Right ventricle myocardium inferior (tissue), 1 donor: Measurements from ENCODE around the gene LGR4. TPM values are rescaled to one million over a fixed set of nuclear protein-coding genes. Genes with fewer than 3 reads are reported as not detected.
A peak's percentile ranks its signal among the peaks of the same experiment; 100 is the strongest.

Source experiments
- ATAC-seq: fragments of 200-7000 bp; cut with Tn5 transposase; one replicate; pipeline ENCODE4 v1.9.1; 2020; ENCODE audit warnings: mild to moderate bottlenecking, moderate library complexity
- DNase-seq: peaks from one replicate; pipeline ENCODE4 v3.0.0; 2021; ENCODE audit errors: missing footprints
- intact Hi-C: fragments of 100-400 bp; cut with DNase I; formaldehyde crosslinking; loops from one replicate; pipeline ENCODE4 v1.11.0; 2022
- total RNA-seq: library from RNA; stranded (reverse); fragmentation: NEBNext Ultra II Directional; extraction: Animal tissue kit (Norgen Biotek cat#: 25700); gene quantifications from one replicate; pipeline ENCODE4 v1.2.1, GENCODE V29; 2021
- donor health status: DM: no; HTN: yes; CAD: no; lungs with severe emphysema.

Gene LGR4
- total RNA-seq, 1 donor from 2014 or later = 32.7 TPM

- ATAC-seq (no peak), DNase-seq (no peak)
- intact Hi-C loops = no loop called here
Measured at GRCh38 chr11:27373856-27374602, 98.6 kb downstream of the LGR4 start.

GRCh38 chr11:27373392-27373791 lies 99.2 kb downstream of the LGR4 start:
- DNase-seq (no peak), ATAC-seq (no peak)
- intact Hi-C loops = no loop called here

GRCh38 chr11:27372164-27372563 lies 100.4 kb downstream of the LGR4 start:
- intact Hi-C loops = no loop called here
- ATAC-seq = no peak

GRCh38 chr11:27371489-27371888 lies 101.1 kb downstream of the LGR4 start:
- no peak for DNase-seq
- no peak for ATAC-seq
- intact Hi-C loops = no loop called here

More at GRCh38 chr11:27372164-27372563, 100.4 kb downstream of the LGR4 start:
- DNase-seq = no peak

- ATAC-seq (no peak), DNase-seq (no peak)
- intact Hi-C loops = no loop called here
Measured at GRCh38 chr11:27370374-27370773, 102.2 kb downstream of the LGR4 start.

GRCh38 chr11:27367881-27368280 lies 104.7 kb downstream of the LGR4 start:
- intact Hi-C loops = no loop called here
- DNase-seq = no peak
- ATAC-seq = no peak

GRCh38 chr11:27363576-27364117 lies 108.9 kb downstream of the LGR4 start:
- DNase-seq (no peak), ATAC-seq (no peak)
- intact Hi-C loops = loop anchor here (5.0 kb wide), 1 partner anchor 109 kb away; the partner anchor contains the start of gene LGR4

- peak; percentile 96 for DNase-seq
- peak; percentile 98 for ATAC-seq
- intact Hi-C loops = loop anchor here (5.0 kb wide), 1 partner anchor 109 kb away; the partner anchor contains the start of gene LGR4
Measured at GRCh38 chr11:27362749-27363575, 109.6 kb downstream of the LGR4 start, which contains the start of gene CCDC34. TSS of gene CCDC34 (minus strand) at chr11:27363215. CDS start at chr11:27363194, 21 bp downstream.

- intact Hi-C loops = loop anchor here (5.0 kb wide), 1 partner anchor 110 kb away; the partner anchor contains the start of gene LGR4
- ATAC-seq (no peak), DNase-seq (no peak)
Measured at GRCh38 chr11:27361649-27362431, 110.8 kb downstream of the LGR4 start.

- DNase-seq = no peak
- ATAC-seq = no peak
- intact Hi-C loops = loop anchor here (10.0 kb wide), 1 partner anchor 173 kb away; no protein-coding TSS in a partner anchor
Measured at GRCh38 chr11:27358296-27358695, 114.3 kb downstream of the LGR4 start.

GRCh38 chr11:27357250-27357649 lies 115.3 kb downstream of the LGR4 start:
- intact Hi-C loops = loop anchor here (10.0 kb wide), 1 partner anchor 172 kb away; no protein-coding TSS in a partner anchor
- ATAC-seq = no peak
- no peak for DNase-seq

- ATAC-seq (no peak), DNase-seq (no peak)
- intact Hi-C loops = loop anchor here (10.0 kb wide), 1 partner anchor 172 kb away; no protein-coding TSS in a partner anchor
Measured at GRCh38 chr11:27356624-27357222, 115.9 kb downstream of the LGR4 start.

GRCh38 chr11:27355575-27356104 lies 117.0 kb downstream of the LGR4 start:
- ATAC-seq = no peak
- DNase-seq = no peak
- intact Hi-C loops = loop anchor here (10.0 kb wide), 1 partner anchor 171 kb away; no protein-coding TSS in a partner anchor

- intact Hi-C loops = loop anchor here (10.0 kb wide), 1 partner anchor 170 kb away; no protein-coding TSS in a partner anchor
- DNase-seq (no peak), ATAC-seq (no peak)
Measured at GRCh38 chr11:27354359-27354965, 118.1 kb downstream of the LGR4 start.

GRCh38 chr11:27353593-27354358 lies 118.8 kb downstream of the LGR4 start:
- no peak for ATAC-seq
- no peak for DNase-seq
- intact Hi-C loops = loop anchor here (10.0 kb wide), 1 partner anchor 169 kb away; no protein-coding TSS in a partner anchor

- ATAC-seq (no peak), DNase-seq (no peak)
- intact Hi-C loops = loop anchor here (10.0 kb wide), 1 partner anchor 168 kb away; no protein-coding TSS in a partner anchor
Measured at GRCh38 chr11:27352781-27353180, 119.8 kb downstream of the LGR4 start.
